GM19035 (cell line): Measurements from ENCODE around the gene ELOA2.
"Not testable (repeated sequence)": the region's sequence is repeated elsewhere in the genome, so short reads cannot be mapped to it uniquely, and the experiment has no call there.

Experiments used
- ATAC-seq: cut with Tn5 transposase; IDR thresholded peaks from one replicate; pipeline ENCODE4 v1.9.1; 2021; ENCODE audit not compliant: unreplicated experiment

The ELOA2 gene

GRCh38 chr18:47035156-47035671 lies at the start of gene ELOA2:
ELOA2 (minus strand) TSS chr18:47035621; CDS start chr18:47035264, 357 bp downstream.
- no peak for ATAC-seq

GRCh38 chr18:47081578-47081977 lies 46.2 kb upstream of the ELOA2 start:
- ATAC-seq: no peak

GRCh38 chr18:47080872-47081271 lies 45.5 kb upstream of the ELOA2 start:
- no peak for ATAC-seq

- no peak for ATAC-seq
Observed at GRCh38 chr18:47077111-47077510, 41.7 kb upstream of the ELOA2 start.

- ATAC-seq: no peak
Observed at GRCh38 chr18:47075098-47075883, 39.9 kb upstream of the ELOA2 start.

- ATAC-seq: no peak
Observed at GRCh38 chr18:47067648-47068047, 32.2 kb upstream of the ELOA2 start.

GRCh38 chr18:47063096-47063495 lies 27.7 kb upstream of the ELOA2 start:
- no peak for ATAC-seq

- no peak for ATAC-seq
Observed at GRCh38 chr18:47062471-47062870, 27.1 kb upstream of the ELOA2 start.

- no peak for ATAC-seq
Observed at GRCh38 chr18:47054369-47054768, 18.9 kb upstream of the ELOA2 start.

- no peak for ATAC-seq
Observed at GRCh38 chr18:47050468-47050867, 15.0 kb upstream of the ELOA2 start.

GRCh38 chr18:47040982-47041381 lies 5.6 kb upstream of the ELOA2 start:
- ATAC-seq: no peak

- ATAC-seq: peak; percentile 53
Observed at GRCh38 chr18:47036927-47037578, 1.6 kb upstream of the ELOA2 start.

- no peak for ATAC-seq
Observed at GRCh38 chr18:47036298-47036874, 965 bp upstream of the ELOA2 start.

GRCh38 chr18:47034591-47034990 lies 830 bp downstream of the ELOA2 start:
- ATAC-seq: not testable (repeated sequence)

GRCh38 chr18:47032945-47033344 lies 2.5 kb downstream of the ELOA2 start:
- no peak for ATAC-seq

- not testable (repeated sequence) for ATAC-seq
Observed at GRCh38 chr18:47030887-47031286, 4.5 kb downstream of the ELOA2 start.

GRCh38 chr18:47029684-47030353 lies 5.6 kb downstream of the ELOA2 start:
- ATAC-seq: not testable (repeated sequence)

- ATAC-seq: not testable (repeated sequence)
Observed at GRCh38 chr18:47028738-47029137, 6.7 kb downstream of the ELOA2 start.

GRCh38 chr18:47025557-47026174 lies 9.8 kb downstream of the ELOA2 start:
- ATAC-seq: not testable (repeated sequence)

- not testable (repeated sequence) for ATAC-seq
Observed at GRCh38 chr18:47023769-47024465, 11.5 kb downstream of the ELOA2 start.
